Prostate gland (tissue), 2 donors: Measurements from ENCODE around the gene LBHD1. TPM values are rescaled to one million over a fixed set of nuclear protein-coding genes. Genes with fewer than 3 reads are reported as not detected.

ENCODE experiments used
- DNase-seq: peaks from one replicate; pipeline ENCODE4 v3.0.0-alpha.2; 2019; ENCODE audit warnings: low spot score
- H3K27ac ChIP-seq, 2 donors: fragments of 200-600 bp; sonication (generic); 2 replicates each; pipeline ENCODE4 v1.5.1; 2017 to 2019
- H3K27me3 ChIP-seq: fragments of 200-600 bp; sonication (generic); replicated peaks from 2 replicates; pipeline ENCODE4 v1.5.1; 2019; ENCODE audit not compliant: insufficient read depth
- H3K36me3 ChIP-seq, 2 donors: fragments of 200-600 bp; sonication (generic); 1 replicate in 1 of 2; 2 replicates in 1 of 2; pipeline versions ENCODE4 v1.5.1 to v1.8.1; 2017 to 2019
- H3K4me1 ChIP-seq: fragments of 200-600 bp; sonication (generic); replicated peaks from 2 replicates; pipeline ENCODE4 v1.5.1; 2019
- H3K4me3 ChIP-seq, 2 donors: fragments of 200-600 bp; sonication (generic); 2 replicates each; pipeline ENCODE4 v1.5.1; 2017 to 2019
- H3K9me3 ChIP-seq: fragments of 200-600 bp; sonication (generic); 2 replicates; pipeline ENCODE4 v1.5.1; 2017
- CTCF ChIP-seq, 4 experiments: fragments of 200-600 bp in 2 of 4; fragments of 450-650 bp in 2 of 4; sonication (generic) in 2 of 4; IDR thresholded peaks; 1 replicate in 3 of 4; 2 replicates in 1 of 4; pipeline ENCODE4 v1.5.1; 2016 to 2019; ENCODE audit warnings: antibody characterized with exemption in 4 of 4, mild to moderate bottlenecking in 2 of 4, moderate library complexity in 2 of 4
- POLR2A ChIP-seq: fragments of 450-650 bp; IDR thresholded peaks from one replicate; pipeline ENCODE4 v1.6.1; 2016; ENCODE audit warnings: antibody characterized with exemption, mild to moderate bottlenecking
- POLR2AphosphoS5 ChIP-seq: sonication (generic); formaldehyde crosslinking; IDR thresholded peaks from one replicate; pipeline ENCODE4 v1.6.1; 2017; ENCODE audit warnings: antibody characterized with exemption
- WGBS: methylation state at CpG from one replicate; pipeline ENCODE4 v1.1.5; 2018; 5-methylcytosine and 5-hydroxymethylcytosine counted together
- intact Hi-C: fragments of 100-400 bp; cut with DNase I; formaldehyde crosslinking; loops from one replicate; pipeline ENCODE4 v1.14.2; 2022
- total RNA-seq, 2 donors: library from RNA; depleted of rRNA; stranded (reverse); fragments of >200 nt; gene quantifications; one replicate each; pipeline ENCODE4 v1.1.0, GENCODE V29; 2016

The LBHD1 gene
- total RNA-seq, 2 donors from 2014 or later = 7.1 to 10.2 TPM

DNA sequence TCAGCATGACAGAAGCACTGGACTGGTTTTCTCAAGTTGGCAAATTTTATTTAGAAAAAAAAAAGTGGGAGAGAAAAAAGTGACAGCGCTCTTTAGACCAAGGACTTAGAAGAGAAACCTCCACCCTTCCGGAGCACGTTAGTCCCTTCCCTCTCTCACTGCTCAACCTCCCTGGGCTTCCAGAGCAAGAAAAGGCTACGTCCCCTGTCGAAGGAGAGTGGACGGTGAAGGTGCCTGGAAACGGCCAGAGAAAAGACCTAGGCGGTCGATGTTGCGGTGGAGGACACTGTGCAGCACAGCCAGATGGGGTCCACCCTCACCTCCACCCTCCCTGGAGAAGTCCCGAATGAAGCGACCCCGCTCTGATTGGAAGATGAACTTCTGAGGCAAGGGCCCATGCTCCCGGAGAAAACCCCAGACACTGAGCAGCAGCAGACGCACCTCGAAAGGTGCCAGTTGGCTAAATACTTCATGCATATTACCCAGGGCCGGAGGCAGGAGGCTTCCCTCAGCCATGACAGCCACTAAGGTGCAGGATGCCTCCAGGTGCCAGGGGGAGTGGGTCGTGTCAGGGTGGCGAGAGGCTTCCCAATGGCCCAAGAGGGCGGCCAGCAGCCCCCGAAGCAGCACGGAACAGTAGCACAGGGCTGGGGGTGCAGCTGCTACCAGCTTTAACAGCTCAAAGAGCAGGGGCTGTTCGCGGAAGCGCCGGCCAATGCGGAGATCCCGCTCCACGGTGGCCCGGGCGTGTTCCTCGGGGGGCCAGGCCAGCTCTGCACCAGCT, 25.1 kb downstream of the LBHD1 start:
- H3K4me1 ChIP-seq = peaks cover under 1% of the 10 kb centered on the region
- H3K36me3 ChIP-seq = peaks cover 0 to 2% of the 10 kb centered on the region in 2 donors
- WGBS = 60% methylated on average over 25 of the region's 32 CpGs
- H3K4me3 ChIP-seq = peak overlapping the region in 1 of 2 donors; percentile 73
- H3K27ac ChIP-seq = peak overlapping the region in 1 of 2 donors; percentile 89
- H3K9me3 ChIP-seq = no peaks in the 10 kb centered on the region
- intact Hi-C loops = no loop called here
- H3K27me3 ChIP-seq = no peaks in the 10 kb centered on the region
- TF ChIP-seq POLR2AphosphoS5 (no peak), POLR2A (no peak), CTCF (IDR thresholded peaks at IDR 0.05) (no peak)
- DNase-seq = no peak

GRCh38 chr11:62645946-62646824, 25.9 kb downstream of the LBHD1 start, which contains the start of gene GANAB:
GANAB (minus strand) TSS chr11:62646613; CDS start chr11:62646599, 14 bp downstream.
- TF ChIP-seq CTCF (IDR thresholded peaks at IDR 0.05) (no peak), POLR2A (peak; percentile 75), POLR2AphosphoS5 (peak; percentile 98)
- intact Hi-C loops = no loop called here
- Histone ChIP-seq H3K27ac (peak within 1 kb of the TSS; percentile 86 to 89), H3K36me3 (peaks cover 0 to 2% of the 10 kb centered on the region in 2 donors), H3K9me3 (no peaks in the 10 kb centered on the region), H3K27me3 (no peaks in the 10 kb centered on the region), H3K4me3 (peak within 1 kb of the TSS; percentile 73 to 98), H3K4me1 (no peaks in the 10 kb centered on the region)
- peak; percentile 100 for DNase-seq
- WGBS = 0% methylated on average over 69 of the region's 73 CpGs

DNA sequence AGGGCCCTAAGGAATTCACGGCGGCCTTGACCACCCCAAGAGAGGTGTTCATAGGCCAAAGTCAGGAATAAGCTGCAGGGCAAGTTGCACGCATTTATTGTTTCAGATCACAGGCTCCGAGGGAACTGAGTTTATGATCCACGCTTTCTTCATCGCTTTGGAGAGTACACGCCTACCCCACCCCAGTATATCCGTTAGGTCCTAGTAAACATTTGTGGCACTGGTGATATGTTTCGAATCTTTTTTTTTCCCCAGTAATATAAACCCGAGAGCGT, 26.5 kb downstream of the LBHD1 start:
- WGBS = 9% methylated on average over 11 of the region's 11 CpGs
- H3K36me3 ChIP-seq = peaks cover 0 to 2% of the 10 kb centered on the region in 2 donors
- no peaks in the 10 kb centered on the region for H3K4me1 ChIP-seq

DNA sequence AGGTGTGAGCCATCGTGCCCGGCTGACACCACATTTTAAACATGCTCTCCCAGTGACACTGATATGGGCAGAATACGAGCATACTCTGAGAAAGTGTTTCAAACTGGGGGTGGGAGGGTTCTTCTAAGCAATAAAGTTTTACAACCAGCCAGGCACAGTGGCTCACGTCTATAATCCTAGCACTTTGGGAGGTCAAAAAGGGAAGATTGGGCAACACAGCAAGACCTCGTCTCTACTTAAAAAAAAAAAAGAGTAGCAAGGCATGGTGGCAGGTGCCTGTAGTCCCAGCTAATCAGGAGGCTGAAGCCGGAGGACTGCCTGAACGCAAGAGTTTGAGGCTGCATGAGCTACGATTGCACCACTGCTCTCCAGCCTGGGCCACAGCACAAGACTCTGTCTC, 27.8 kb downstream of the LBHD1 start:
- intact Hi-C loops = no loop called here

More for the DNA sequence above, 26.5 kb downstream of the LBHD1 start:
- Histone ChIP-seq H3K27me3 (no peaks in the 10 kb centered on the region), H3K9me3 (no peaks in the 10 kb centered on the region), H3K27ac (peak overlapping the region; percentile 86 to 89), H3K4me3 (peak overlapping the region; percentile 73 to 98)
- DNase-seq = no peak
- no peak for TF ChIP-seq POLR2AphosphoS5
- no peak for TF ChIP-seq POLR2A
- TF ChIP-seq CTCF (IDR thresholded peaks at IDR 0.05) = no peak
- intact Hi-C loops = no loop called here

More for the DNA sequence above, 27.8 kb downstream of the LBHD1 start:
- DNase-seq = no peak
- Histone ChIP-seq H3K4me3 (no peak overlapping the region), H3K27ac (no peak overlapping the region), H3K27me3 (no peaks in the 10 kb centered on the region), H3K36me3 (peaks cover 0 to 2% of the 10 kb centered on the region in 2 donors), H3K9me3 (no peaks in the 10 kb centered on the region), H3K4me1 (no peaks in the 10 kb centered on the region)
- 62% methylated on average over 8 of the region's 8 CpGs for whole genome bisulfite sequencing
- TF ChIP-seq POLR2AphosphoS5 = no peak
- TF ChIP-seq POLR2A = no peak
- TF ChIP-seq CTCF (IDR thresholded peaks at IDR 0.05) = no peak
